Gastroesophageal sphincter (tissue), 3 donors: ENCODE measurements around the gene SRGAP2C.
"Not testable (repeated sequence)": the region's sequence is repeated elsewhere in the genome, so short reads cannot be mapped to it uniquely, and the experiment has no call there.

ENCODE experiments used
- POLR2A ChIP-seq, 2 donors: fragments of 450-650 bp; IDR thresholded peaks; one replicate each; pipeline ENCODE4 v1.6.1; 2017; ENCODE audit warnings: antibody characterized with exemption in 2 of 2, mild to moderate bottlenecking in 2 of 2, moderate library complexity in 1 of 2
- TF ChIP-seq, protein P1 (sequence below), 4 experiments: fragments of 200-600 bp in 2 of 4; fragments of 450-650 bp in 2 of 4; sonication (generic) in 1 of 4; IDR thresholded peaks; one replicate each; pipeline ENCODE4 v1.5.1; 2017 to 2019; ENCODE audit warnings: antibody characterized with exemption in 4 of 4, mild to moderate bottlenecking in 2 of 4, moderate library complexity in 2 of 4

DNA sequence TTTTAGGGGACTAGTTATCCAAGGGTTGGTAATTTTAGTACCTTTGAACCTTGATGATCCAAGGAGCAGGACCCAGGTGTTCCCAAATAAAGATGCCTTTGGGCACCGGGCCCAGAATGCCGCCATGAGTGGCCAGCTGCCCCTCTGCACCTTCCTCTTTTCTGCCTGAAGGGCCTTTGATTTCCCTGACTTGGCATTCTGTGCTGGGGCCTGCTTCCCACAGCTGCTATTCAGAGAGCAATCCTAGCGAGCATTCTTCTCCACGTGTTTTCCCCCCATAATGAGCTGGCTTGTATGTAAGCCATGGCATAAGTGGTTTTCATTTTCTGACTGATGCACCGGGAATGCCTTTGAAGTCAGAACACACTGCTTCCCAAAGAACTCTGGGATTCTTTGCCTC lies 184.1 kb downstream of the SRGAP2C start:
- TF ChIP-seq, protein P1, sequence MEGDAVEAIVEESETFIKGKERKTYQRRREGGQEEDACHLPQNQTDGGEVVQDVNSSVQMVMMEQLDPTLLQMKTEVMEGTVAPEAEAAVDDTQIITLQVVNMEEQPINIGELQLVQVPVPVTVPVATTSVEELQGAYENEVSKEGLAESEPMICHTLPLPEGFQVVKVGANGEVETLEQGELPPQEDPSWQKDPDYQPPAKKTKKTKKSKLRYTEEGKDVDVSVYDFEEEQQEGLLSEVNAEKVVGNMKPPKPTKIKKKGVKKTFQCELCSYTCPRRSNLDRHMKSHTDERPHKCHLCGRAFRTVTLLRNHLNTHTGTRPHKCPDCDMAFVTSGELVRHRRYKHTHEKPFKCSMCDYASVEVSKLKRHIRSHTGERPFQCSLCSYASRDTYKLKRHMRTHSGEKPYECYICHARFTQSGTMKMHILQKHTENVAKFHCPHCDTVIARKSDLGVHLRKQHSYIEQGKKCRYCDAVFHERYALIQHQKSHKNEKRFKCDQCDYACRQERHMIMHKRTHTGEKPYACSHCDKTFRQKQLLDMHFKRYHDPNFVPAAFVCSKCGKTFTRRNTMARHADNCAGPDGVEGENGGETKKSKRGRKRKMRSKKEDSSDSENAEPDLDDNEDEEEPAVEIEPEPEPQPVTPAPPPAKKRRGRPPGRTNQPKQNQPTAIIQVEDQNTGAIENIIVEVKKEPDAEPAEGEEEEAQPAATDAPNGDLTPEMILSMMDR (IDR thresholded peaks at IDR 0.05): not testable (repeated sequence)
- not testable (repeated sequence) for TF ChIP-seq POLR2A (IDR thresholded peaks at IDR 0.05)
